PC-9 (cell line): ENCODE measurements around the gene PAOX.

ENCODE experiments used
- CTCF ChIP-seq: fragments of 200-600 bp; sonication (generic); conservative IDR thresholded peaks from 2 replicates; pipeline ENCODE4 v1.6.1; 2017; ENCODE audit warnings: mixed run types, antibody characterized with exemption, mild to moderate bottlenecking, moderate library complexity
- EZH2 ChIP-seq: fragments of 200-600 bp; sonication (generic); IDR thresholded peaks from 2 replicates; pipeline ENCODE4 v1.8.0; 2017; ENCODE audit warnings: antibody characterized with exemption, low read depth

DNA sequence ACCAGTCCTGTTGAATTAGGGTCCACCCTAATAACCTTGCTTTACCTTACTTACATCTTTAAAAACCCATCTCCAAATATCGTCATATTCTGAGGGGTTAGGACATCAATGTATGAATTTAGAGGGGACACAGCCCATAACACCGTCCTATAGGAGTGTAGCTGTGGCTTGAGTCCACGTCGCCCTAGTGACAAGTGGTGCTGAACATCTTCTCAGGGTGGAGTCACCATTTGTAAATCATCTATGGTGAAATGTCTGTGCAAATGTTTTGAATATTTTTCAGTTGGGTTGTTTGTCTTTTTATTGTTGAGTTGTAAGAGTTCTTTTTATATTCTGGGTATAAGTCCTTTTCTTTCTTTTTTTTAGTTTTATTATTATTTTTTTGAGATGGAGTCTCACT is 37.1 kb upstream of the PAOX start:
- TF ChIP-seq CTCF (no peak), EZH2 (no peak)
